Muscle of arm (tissue), 12 donors: Measurements from ENCODE around the gene CFAP100. TPM values are rescaled to one million over a fixed set of nuclear protein-coding genes. Genes with fewer than 3 reads are reported as not detected.
A peak's percentile ranks its signal among the peaks of the same experiment; 100 is the strongest.

Experiments
- DNase-seq: peaks from one replicate; pipeline ENCODE4 v3.0.0-alpha.2; 2013
- polyA plus RNA-seq, 12 donors: library from polyadenylated mRNA; unstranded; fragments of 120-200 nt; gene quantifications; one replicate each; pipeline ENCODE4 v1.2.1, GENCODE V29; 2013; ENCODE audit not compliant: insufficient read length in 12 of 12

CFAP100 gene
- polyA plus RNA-seq, 12 donors, result 0.12 to 1.1 (median 0.93) TPM; not detected in 6

- no peak for DNase-seq
Measured at GRCh38 chr3:126440709-126440995, 45.9 kb downstream of the CFAP100 start.

- no peak for DNase-seq
Measured at GRCh38 chr3:126441256-126441880, 46.7 kb downstream of the CFAP100 start.

DNA sequence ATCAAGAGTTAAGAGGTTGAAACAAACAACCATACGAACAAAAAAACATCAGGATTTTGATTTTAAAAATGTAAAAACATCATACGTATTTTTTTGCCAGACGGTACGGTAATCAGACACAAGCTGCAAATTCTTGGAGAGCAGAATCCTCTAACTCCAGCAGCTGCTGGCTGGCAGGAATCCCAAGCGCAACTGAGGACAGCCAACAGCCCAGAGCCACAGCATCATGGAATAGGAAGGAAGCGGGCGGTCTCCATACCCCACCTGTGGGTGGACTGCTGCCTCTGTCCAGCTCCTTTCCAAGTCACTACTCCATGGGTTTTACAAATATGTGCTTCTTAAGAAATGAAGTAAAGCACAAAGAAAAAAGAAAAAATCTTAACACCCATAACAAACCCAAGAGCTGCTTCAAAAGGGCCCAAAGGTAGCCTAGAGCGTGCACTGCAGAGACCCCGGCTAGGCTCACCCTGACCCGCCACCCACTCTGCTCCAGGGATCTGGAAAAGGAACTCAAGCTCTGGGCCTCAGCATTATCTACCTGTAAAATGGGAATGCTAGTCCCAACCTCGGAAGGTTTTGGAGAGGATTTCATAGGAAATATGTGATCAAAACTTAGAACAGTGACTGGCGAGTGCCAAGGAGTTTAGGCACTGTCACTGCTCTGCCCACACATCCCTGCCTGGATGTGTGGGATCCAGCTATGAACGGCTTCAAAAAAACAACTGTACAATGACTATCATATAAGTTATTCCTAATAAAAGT lies 47.6 kb downstream of the CFAP100 start:
- peak; percentile 89 for DNase-seq

GRCh38 chr3:126442856-126443242 lies 48.1 kb downstream of the CFAP100 start:
- DNase-seq, result no peak

DNA sequence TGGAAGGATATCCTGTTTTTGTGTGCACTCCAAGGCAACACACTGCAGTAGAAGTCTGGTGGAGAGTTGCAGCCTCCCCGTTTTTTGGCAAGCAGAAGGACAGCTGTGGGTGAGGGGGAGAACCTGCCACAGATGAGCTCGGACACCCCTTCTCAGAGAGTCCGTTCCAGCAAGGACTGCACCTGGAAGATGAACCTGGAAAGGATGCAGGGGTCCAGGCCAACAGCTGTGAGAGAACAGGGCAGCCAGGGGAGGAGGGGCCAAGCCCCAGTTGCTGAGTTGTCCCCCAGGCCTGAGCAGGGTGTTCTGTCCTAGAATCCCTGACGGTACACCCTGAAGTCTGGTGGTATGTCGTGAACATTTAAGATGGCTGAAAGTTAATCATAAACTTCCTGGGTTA lies 50.8 kb downstream of the CFAP100 start:
- no peak for DNase-seq

DNA sequence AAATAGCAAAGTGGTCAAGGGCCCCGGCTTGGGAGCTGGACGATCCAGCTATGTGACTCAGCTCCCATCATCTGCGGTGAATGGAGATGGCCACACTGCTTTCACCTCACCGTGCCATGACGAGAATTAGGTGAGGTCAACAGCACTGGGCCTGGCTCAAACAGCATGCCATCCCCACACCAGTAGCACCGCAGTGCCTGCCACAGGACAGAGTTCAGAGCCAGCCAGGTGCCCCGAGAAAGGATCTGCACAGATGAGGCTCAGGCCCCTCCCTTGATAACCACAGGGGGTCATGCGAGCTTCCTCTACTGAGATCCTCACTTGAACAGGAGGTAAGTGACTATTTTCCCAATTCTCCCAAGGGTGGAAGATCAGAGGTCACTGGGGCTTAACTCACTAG lies 51.6 kb downstream of the CFAP100 start:
- DNase-seq, result no peak

DNA sequence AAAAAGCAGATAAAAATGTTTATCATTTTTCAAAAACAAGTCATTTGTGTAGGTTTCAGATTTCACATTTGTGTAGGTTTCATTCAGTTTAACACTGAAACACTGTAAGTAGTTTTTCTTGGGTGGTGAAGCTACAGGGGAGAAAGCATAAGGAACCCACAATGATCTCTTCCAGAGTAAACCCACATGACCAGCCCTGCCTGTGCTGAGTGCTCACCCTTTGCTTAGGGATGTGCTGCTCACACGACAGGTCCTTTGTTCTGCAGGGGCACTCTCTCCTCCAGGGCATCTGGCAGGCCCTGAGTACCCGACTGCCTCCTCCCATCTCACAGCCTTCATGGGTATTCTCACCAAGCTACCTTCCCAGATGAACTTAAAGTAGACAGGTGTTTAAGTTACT lies 52.1 kb downstream of the CFAP100 start:
- no peak for DNase-seq

DNA sequence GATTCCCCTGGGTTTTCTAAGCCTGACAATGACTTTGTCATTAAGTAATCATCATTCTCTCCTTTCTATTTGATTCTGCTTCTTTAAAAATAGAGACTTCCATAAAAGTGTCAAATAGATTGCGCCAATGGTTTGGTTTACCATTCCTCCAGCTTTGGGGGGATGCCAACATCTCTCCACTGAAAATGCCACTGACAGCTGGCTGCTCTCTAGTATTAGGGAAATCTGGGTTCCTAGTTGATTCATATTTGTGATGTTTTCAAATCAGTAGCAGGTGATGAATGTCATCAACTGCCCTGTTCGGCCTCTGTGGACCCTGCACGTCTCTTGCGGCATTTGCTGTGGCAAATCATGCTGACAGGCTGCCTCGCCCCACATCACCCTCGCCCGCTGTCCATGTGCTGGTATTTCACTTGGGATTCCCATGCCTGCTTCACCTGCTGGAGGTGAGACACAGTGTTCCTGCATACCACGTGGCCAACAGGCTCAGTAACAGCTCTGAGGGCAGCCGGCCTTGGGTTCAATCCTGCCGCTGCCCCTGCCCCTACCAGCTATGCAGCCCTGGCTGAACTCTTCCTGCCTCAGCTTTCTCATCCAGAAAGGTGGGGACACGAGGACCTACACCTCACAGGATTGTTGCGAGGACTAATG lies 52.9 kb downstream of the CFAP100 start:
- DNase-seq, result no peak

GRCh38 chr3:126448136-126448892 lies 53.6 kb downstream of the CFAP100 start:
- no peak for DNase-seq

DNA sequence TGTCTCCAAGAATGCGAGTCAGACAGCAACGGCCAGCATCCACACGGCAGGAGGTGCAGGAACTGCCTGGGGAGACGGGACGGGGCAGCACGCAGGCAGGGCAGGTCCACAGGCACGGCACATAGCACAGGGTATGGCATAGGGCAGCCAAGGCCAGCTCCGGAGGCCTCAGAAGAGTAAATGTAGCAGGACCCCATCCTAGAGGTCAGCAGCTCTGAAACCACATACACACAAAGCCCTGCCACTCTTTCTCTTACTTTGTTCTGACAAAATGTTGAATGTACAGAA lies 54.1 kb downstream of the CFAP100 start:
- no peak for DNase-seq

- DNase-seq, result no peak
Measured at GRCh38 chr3:126449621-126450051, 54.9 kb downstream of the CFAP100 start.

DNA sequence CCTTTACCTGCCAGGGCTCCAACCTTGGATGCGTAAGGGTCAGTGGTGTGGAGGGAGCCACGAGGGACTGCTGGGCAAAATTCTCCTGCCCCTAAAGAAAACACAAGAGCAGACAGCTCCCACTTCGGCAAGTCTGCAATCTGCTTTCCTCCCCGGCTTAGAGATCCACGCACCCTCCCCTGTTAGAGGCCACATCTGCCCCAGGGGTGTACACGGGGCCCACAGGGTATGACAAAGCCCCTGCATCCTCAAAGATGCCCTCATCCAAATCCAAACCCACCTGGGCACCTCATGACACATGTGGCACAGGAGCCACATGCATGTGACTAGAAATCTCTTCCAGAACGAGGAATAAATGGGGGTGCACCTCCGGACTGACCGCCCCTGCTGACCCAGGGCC lies 55.5 kb downstream of the CFAP100 start:
- DNase-seq, result no peak

DNA sequence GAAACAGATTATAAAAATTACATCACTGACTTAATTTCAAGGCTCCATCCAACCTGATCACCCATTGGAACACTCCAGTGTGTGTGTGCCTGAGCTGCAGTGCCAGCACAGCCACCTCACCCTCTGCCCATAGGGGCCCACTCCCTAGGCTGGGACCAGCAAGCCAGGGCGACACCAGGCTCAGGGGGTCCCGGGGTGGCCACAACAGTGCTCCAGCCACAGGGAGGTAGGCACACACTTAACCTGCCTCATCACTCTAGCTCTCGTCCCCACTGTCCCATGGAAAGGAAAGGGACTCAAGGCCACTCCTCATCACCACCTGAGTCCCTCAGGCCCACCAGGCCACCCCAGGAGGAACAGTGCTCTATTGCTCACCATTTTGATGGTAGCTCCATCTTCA lies 56.0 kb downstream of the CFAP100 start:
- DNase-seq, result no peak

GRCh38 chr3:126451511-126451910 lies 56.8 kb downstream of the CFAP100 start:
- no peak for DNase-seq

- no peak for DNase-seq
Measured at GRCh38 chr3:126452213-126452612, 57.5 kb downstream of the CFAP100 start.

DNA sequence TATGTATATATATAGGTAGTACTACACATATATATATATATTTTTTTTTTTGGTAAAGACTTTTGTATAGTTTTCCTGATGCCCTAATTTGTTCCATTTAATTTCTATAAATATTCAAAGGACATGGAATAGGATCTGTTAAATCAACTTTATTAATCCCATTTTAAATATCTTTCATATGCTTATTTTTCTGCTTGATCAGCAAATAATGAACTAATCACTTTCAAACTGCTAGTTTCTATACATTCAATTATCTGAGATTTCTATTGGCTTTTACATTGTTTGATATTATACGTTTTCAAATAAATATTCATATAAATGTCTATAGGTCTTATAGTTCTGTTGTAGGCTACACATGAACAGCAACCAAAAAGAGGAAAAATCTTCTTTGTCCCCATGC lies 59.3 kb downstream of the CFAP100 start:
- DNase-seq, result no peak

GRCh38 chr3:126454437-126455198 lies 59.9 kb downstream of the CFAP100 start:
- DNase-seq, result no peak

- no peak for DNase-seq
Measured at GRCh38 chr3:126456211-126456610, 61.5 kb downstream of the CFAP100 start.

GRCh38 chr3:126456766-126457388 lies 62.2 kb downstream of the CFAP100 start:
- DNase-seq, result no peak

DNA sequence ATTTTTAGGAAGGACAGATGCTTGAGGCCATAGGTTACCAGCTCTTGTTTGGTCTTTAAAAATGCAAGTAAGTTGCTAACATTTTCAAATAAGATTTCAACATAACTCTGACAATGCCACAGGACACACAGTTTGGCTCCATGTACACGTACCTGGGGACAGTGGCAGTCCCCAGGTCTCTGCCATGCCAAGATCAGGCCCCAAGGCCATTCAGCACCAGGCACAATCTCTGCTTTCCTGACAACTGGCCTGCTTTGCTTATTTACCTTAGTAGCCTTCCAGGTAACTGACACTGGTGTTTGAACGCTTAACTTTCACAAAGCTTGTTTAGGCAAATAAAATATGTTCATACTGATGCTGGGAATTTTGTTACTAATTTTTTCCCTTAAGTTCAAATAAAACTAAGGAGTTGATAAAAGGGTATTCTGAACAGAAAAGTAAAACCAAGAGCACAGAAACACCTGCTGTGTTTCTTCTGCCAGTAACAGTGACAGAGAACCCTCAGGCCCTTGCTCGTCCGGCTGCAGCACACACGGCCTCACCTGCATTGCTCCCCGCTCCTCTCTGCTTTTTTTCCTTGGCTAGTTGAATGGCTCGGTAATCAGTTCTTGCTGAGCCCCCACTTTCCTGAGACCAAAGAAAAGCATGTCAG lies 64.5 kb downstream of the CFAP100 start:
- no peak for DNase-seq

DNA sequence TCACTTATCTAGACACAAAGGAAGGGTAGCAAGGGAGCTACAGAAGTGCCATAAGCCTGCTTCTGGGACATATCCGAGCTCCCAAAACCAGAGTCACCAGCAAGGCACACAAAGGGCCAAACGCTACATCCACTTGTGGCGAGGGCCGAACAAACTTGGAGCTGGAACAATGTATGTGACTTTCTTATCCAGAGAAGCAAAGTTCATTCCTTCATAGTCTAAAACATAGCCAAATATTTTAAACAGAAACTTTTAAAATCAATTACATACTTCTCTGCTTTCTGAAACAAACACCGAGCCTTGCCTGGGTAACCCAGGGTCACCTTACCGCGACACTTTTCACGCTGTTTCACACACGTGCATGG lies 65.0 kb downstream of the CFAP100 start:
- no peak for DNase-seq
